Spleen (tissue), 11 donors: ENCODE results near the gene KHK. TPM values are rescaled to one million over a fixed set of nuclear protein-coding genes. Genes with fewer than 3 reads are reported as not detected.
A peak's percentile ranks its signal among the peaks of the same experiment; 100 is the strongest.

Source experiments
- DNase-seq: peaks from one replicate; pipeline ENCODE4 v3.0.0-alpha.2; 2020
- H3K27ac ChIP-seq, 8 donors: fragments of 200-600 bp; sonication (generic) in 7 of 8; 1 replicate in 4 of 8; 2 replicates in 4 of 8; pipeline versions ENCODE4 v1.5.0 to v1.8.0; 2016 to 2021; ENCODE audit warnings: inconsistent platforms in 4 of 8, mild to moderate bottlenecking in 4 of 8, moderate library complexity in 1 of 8
- H3K27me3 ChIP-seq, 7 donors: fragments of 200-600 bp; sonication (generic) in 6 of 7; replicated peaks in 1 of 7; 1 replicate in 4 of 7; 2 replicates in 3 of 7; pipeline versions ENCODE4 v1.5.0 to v1.8.0; 2016 to 2021; ENCODE audit warnings: inconsistent platforms in 3 of 7, mild to moderate bottlenecking in 1 of 7
- H3K36me3 ChIP-seq, 6 donors: fragments of 200-600 bp; sonication (generic) in 5 of 6; 1 replicate in 4 of 6; 2 replicates in 2 of 6; pipeline versions ENCODE4 v1.5.0 to v1.8.0; 2016 to 2021; ENCODE audit warnings: inconsistent platforms in 2 of 6
- H3K4me1 ChIP-seq, 6 donors: fragments of 200-600 bp; sonication (generic) in 5 of 6; 1 replicate in 3 of 6; 2 replicates in 3 of 6; pipeline versions ENCODE4 v1.5.0 to v1.8.0; 2016 to 2021; ENCODE audit warnings: inconsistent platforms in 3 of 6
- H3K4me3 ChIP-seq, 8 donors: fragments of 200-600 bp; sonication (generic) in 7 of 8; 1 replicate in 4 of 8; 2 replicates in 4 of 8; pipeline versions ENCODE4 v1.5.0 to v1.8.0; 2016 to 2021; ENCODE audit warnings: inconsistent platforms in 4 of 8, mild to moderate bottlenecking in 4 of 8, moderate library complexity in 2 of 8
- H3K9me3 ChIP-seq, 8 donors: fragments of 200-600 bp; sonication (generic) in 7 of 8; 1 replicate in 4 of 8; 2 replicates in 4 of 8; pipeline versions ENCODE4 v1.5.0 to v1.8.0; 2016 to 2021; ENCODE audit warnings: inconsistent platforms in 4 of 8
- CTCF ChIP-seq, 11 experiments: fragments of 200-600 bp in 7 of 11; fragments of 450-650 bp in 4 of 11; sonication (generic) in 4 of 11; IDR thresholded peaks in 8 of 11; conservative IDR thresholded peaks in 3 of 11; 1 replicate in 7 of 11; 2 replicates in 4 of 11; pipeline versions ENCODE4 v1.4.0 to v1.8.0; 2016 to 2021; ENCODE audit warnings: antibody characterized with exemption in 11 of 11, inconsistent platforms in 4 of 11, mild to moderate bottlenecking in 1 of 11
- POLR2A ChIP-seq, 3 donors: fragments of 450-650 bp; IDR thresholded peaks; one replicate each; pipeline ENCODE4 v1.5.1; 2017; ENCODE audit warnings: antibody characterized with exemption in 3 of 3, mild to moderate bottlenecking in 1 of 3
- POLR2AphosphoS5 ChIP-seq, 3 donors: sonication (generic); formaldehyde crosslinking; IDR thresholded peaks; one replicate each; pipeline ENCODE4 v1.5.1; 2017; ENCODE audit warnings: antibody characterized with exemption in 3 of 3
- WGBS, 5 donors: extraction: QIAGEN DNeasy Blood & Tissue Kit in 3 of 5; methylation state at CpG; one replicate each; pipeline versions ENCODE4 v1.1.5 to v1.1.7; 2013 to 2018; 5-methylcytosine and 5-hydroxymethylcytosine counted together
- intact Hi-C: fragments of 100-400 bp; cut with DNase I; formaldehyde crosslinking; loops from one replicate; pipeline ENCODE4 v1.15.0; 2023; ENCODE audit warnings: low total_unique reads
- polyA plus RNA-seq, 3 donors: library from polyadenylated mRNA; stranded (reverse); fragments of 200-250 nt; gene quantifications; one replicate each; pipeline ENCODE4 v1.2.1, GENCODE V29; 2013
- total RNA-seq, 7 donors: library from RNA; depleted of rRNA in 3 of 7; stranded (reverse); fragments of >200 nt in 3 of 7; fragmentation: NEBNext Ultra II Directional in 4 of 7; extraction: Animal tissue kit (Norgen Biotek cat#: 25700) in 4 of 7; gene quantifications; one replicate each; pipeline versions ENCODE4 v1.1.0 to v1.2.1, GENCODE V29; 2016 to 2021
- donor health status: healthy with polysubstance abuse.
- donor health status: DM: no; HTN: no; CAD: no; lungs with moderate emphysema.
- donor health status: DM: no; HTN: no; CAD: no.
- donor health status: Bipolar disorder and iron deficiency.
- donor health status: healthy.
- donor health status: DM: no; HTN: no; CAD: no.
- donor health status: DM: yes; HTN: yes; CAD: no.

Gene KHK
- total and polyA plus RNA-seq, 10 donors = 3.3 to 8.3 (median 4.0) TPM

DNA sequence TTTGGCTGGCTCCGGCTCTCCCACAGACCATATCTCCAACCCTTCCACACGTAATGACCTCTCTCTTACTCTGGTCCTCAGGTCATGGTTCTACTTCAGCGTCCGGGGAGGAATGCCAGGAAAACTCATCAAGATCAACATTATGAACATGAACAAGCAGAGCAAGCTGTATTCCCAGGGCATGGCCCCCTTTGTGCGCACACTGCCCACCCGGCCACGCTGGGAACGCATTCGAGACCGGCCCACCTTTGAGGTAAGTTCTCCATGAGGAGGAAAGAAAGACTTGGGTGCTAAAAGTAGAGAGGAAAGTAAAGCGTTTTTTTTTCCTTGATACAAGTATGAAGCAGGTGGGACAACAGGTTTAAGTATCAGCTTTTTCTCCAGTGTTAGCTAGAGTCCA, 33.3 kb upstream of the KHK start:
- Histone ChIP-seq H3K4me1 (peaks cover 10 to 39% (median 22%) of the 10 kb centered on the region in 6 donors), H3K36me3 (peaks cover 2 to 52% (median 23%) of the 10 kb centered on the region in 6 donors), H3K9me3 (no peaks in the 10 kb centered on the region), H3K4me3 (no peak overlapping the region), H3K27ac (no peak overlapping the region), H3K27me3 (no peaks in the 10 kb centered on the region)
- 85 to 93% (median 92%) methylated on average over 11 of the region's 11 CpGs for WGBS, 5 donors
- no peak for TF ChIP-seq POLR2A (IDR thresholded peaks at IDR 0.05)
- TF ChIP-seq POLR2AphosphoS5 (IDR thresholded peaks at IDR 0.05) = no peak
- no peak for TF ChIP-seq CTCF (IDR thresholded peaks at IDR 0.05 in 8 of 11, conservative IDR thresholded peaks at IDR 0.05 in 3 of 11)
- intact Hi-C loops = no loop called here
- peak; percentile 70 for DNase-seq

GRCh38 chr2:27053776-27054175, 32.8 kb upstream of the KHK start:
- TF ChIP-seq POLR2AphosphoS5 (IDR thresholded peaks at IDR 0.05) = no peak
- DNase-seq = peak; percentile 68
- H3K36me3 ChIP-seq = peaks cover 2 to 56% (median 24%) of the 10 kb centered on the region in 6 donors
- peaks cover 10 to 44% (median 23%) of the 10 kb centered on the region in 6 donors for H3K4me1 ChIP-seq
- intact Hi-C loops = no loop called here
- H3K27me3 ChIP-seq = no peaks in the 10 kb centered on the region
- no peaks in the 10 kb centered on the region for H3K9me3 ChIP-seq
- no peak overlapping the region for H3K27ac ChIP-seq
- WGBS, 5 donors = 87 to 94% (median 92%) methylated on average over 8 of the region's 8 CpGs
- no peak overlapping the region for H3K4me3 ChIP-seq

DNA sequence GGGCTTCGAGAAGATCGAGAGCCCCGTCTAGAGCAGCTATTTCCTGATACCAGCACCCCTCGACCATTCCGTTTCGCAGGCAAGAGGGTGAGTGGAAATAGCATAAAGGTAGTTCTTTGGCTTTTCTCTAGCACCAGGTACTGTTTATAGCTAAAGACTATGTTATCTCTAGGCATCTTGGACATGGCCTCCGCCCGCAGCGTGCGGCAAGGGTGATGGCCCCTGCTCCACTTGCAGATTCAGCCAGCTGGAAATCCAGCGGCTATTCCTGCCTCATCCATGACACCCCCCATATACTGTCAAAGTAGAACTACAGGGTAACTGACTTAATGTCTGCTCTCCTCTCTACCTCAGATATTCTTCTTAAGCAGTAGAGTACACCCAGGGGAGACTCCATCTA, 31.9 kb upstream of the KHK start:
- Histone ChIP-seq H3K27me3 (no peaks in the 10 kb centered on the region), H3K36me3 (peaks cover 2 to 66% (median 29%) of the 10 kb centered on the region in 6 donors), H3K4me3 (no peak overlapping the region), H3K4me1 (peaks cover 5 to 44% (median 25%) of the 10 kb centered on the region in 6 donors), H3K27ac (no peak overlapping the region), H3K9me3 (no peaks in the 10 kb centered on the region)
- TF ChIP-seq CTCF (IDR thresholded peaks at IDR 0.05 in 8 of 11, conservative IDR thresholded peaks at IDR 0.05 in 3 of 11) (no peak), POLR2AphosphoS5 (IDR thresholded peaks at IDR 0.05) (peak in 1 of 3 donors; percentile 8)
- DNase-seq = no peak
- WGBS, 5 donors = 94 to 95% (median 94%) methylated on average over 11 of the region's 11 CpGs
- intact Hi-C loops = no loop called here

DNA sequence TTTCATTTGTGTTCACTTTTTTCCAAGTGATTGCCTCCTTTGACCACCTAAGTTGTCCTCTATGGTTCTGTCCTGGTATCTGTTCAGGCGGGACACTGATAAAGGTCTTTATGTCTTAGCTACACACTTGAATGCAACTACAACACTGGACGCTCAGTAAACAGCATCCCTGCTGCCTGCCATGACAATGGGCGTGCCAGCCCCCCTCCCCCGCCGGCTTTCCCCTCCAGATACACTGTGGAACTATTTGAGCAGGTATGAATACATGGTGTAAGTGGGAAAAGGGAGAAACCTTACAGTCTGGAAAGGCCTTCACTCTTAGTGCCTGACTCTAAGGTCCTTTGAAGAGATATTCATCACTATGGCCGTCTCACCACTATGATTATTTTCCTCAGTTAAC, 29.4 kb upstream of the KHK start:
- Histone ChIP-seq H3K36me3 (peaks cover 2 to 87% (median 29%) of the 10 kb centered on the region in 6 donors), H3K9me3 (no peaks in the 10 kb centered on the region), H3K27ac (no peak overlapping the region), H3K4me1 (peaks cover 2 to 31% (median 20%) of the 10 kb centered on the region in 6 donors), H3K4me3 (no peak overlapping the region), H3K27me3 (no peaks in the 10 kb centered on the region)
- no peak for DNase-seq
- TF ChIP-seq POLR2A (IDR thresholded peaks at IDR 0.05) = no peak
- intact Hi-C loops = no loop called here
- WGBS, 5 donors = 95 to 97% (median 96%) methylated on average over 6 of the region's 6 CpGs

DNA sequence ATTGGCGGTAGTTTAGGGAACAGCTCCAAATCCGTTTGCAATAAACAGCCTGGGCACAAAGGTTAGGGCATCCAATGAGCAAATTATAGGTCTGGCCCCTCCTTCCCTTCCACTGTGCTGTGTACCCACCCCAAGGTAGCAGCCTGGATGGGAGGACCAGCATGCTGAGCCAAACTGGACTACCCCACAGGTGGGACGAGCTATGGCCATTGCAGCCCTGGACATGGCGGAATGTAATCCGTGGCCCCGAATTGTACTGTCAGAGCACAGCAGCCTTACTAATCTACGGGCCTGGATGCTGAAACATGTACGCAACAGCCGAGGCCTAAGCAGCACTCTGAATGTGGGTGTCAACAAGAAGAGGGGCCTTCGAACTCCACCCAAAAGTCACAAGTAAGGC, 28.4 kb upstream of the KHK start:
- Histone ChIP-seq H3K4me1 (peaks cover 0 to 33% (median 19%) of the 10 kb centered on the region in 6 donors), H3K36me3 (peaks cover 2 to 95% (median 29%) of the 10 kb centered on the region in 6 donors), H3K27ac (peak overlapping the region in 4 of 8 donors; percentile 36 to 71 (median 64)), H3K27me3 (no peaks in the 10 kb centered on the region), H3K4me3 (no peak overlapping the region), H3K9me3 (no peaks in the 10 kb centered on the region)
- DNase-seq = no peak
- WGBS, 5 donors = 92 to 97% (median 93%) methylated on average over 10 of the region's 10 CpGs
- intact Hi-C loops = no loop called here
- TF ChIP-seq POLR2A (IDR thresholded peaks at IDR 0.05) (no peak), POLR2AphosphoS5 (IDR thresholded peaks at IDR 0.05) (peak in 1 of 3 donors; percentile 27), CTCF (IDR thresholded peaks at IDR 0.05 in 8 of 11, conservative IDR thresholded peaks at IDR 0.05 in 3 of 11) (no peak)
